PC-3 (cell line): ENCODE data around the gene GNAZ. TPM values are rescaled to one million over a fixed set of nuclear protein-coding genes. Genes with fewer than 3 reads are reported as not detected.

Source experiments
- ATAC-seq: fragments of 200-7000 bp; cut with Tn5 transposase; 2 replicates; pipeline ENCODE4 v1.9.1; 2020; ENCODE audit warnings: mild to moderate bottlenecking, moderate library complexity
- BruUV-seq: library from RNA; stranded (reverse); fragments of 400-500 nt; replicated peaks from 2 replicates; lab custom pipeline; 2021; lab: Mats Ljungman, UMichigan
- CTCF ChIA-PET: fragments of 300-600 bp; sonication (Branson Sonifier 250); formaldehyde crosslinking; loops from one replicate; lab custom pipeline; 2022; ENCODE audit warnings: antibody characterized with exemption; lab: Charles Lee
- POLR2A ChIA-PET: fragments of 300-600 bp; sonication (Branson Sonifier 250); formaldehyde crosslinking; loops from one replicate; lab custom pipeline; 2022; ENCODE audit warnings: antibody characterized with exemption; ENCODE audit not compliant: unreplicated experiment; lab: Charles Lee
- DNase-seq: peaks from one replicate; pipeline ENCODE4 v3.0.0-alpha.2; 2015
- H2AFZ ChIP-seq: fragments of 300-600 bp; sonication (generic); 2 replicates; pipeline ENCODE4 v1.6.0; 2016; ENCODE audit warnings: antibody characterized with exemption, low read length
- H3F3A ChIP-seq: fragments of 300-600 bp; sonication (generic); one replicate; pipeline ENCODE4 v1.6.0; 2017; ENCODE audit warnings: antibody characterized with exemption, low read length, control low read depth, mild to moderate bottlenecking; ENCODE audit not compliant: unreplicated experiment
- H3K27ac ChIP-seq: fragments of 300-600 bp; sonication (generic); 2 replicates; pipeline ENCODE4 v1.5.1; 2016; ENCODE audit warnings: mild to moderate bottlenecking, low read length
- H3K27me3 ChIP-seq: fragments of 300-600 bp; sonication (generic); 2 replicates; pipeline ENCODE4 v1.6.1; 2016; ENCODE audit warnings: low read length, mixed read lengths
- H3K36me3 ChIP-seq: fragments of 300-600 bp; sonication (generic); 2 replicates; pipeline ENCODE4 v1.6.1; 2016; ENCODE audit warnings: low read depth, mixed run types, low read length, mixed read lengths
- H3K4me1 ChIP-seq: fragments of 300-600 bp; sonication (generic); 2 replicates; pipeline ENCODE4 v1.5.1; 2016; ENCODE audit warnings: low read length; ENCODE audit not compliant: insufficient read depth
- H3K4me2 ChIP-seq: fragments of 300-600 bp; sonication (generic); 2 replicates; pipeline ENCODE4 v1.6.0; 2016; ENCODE audit warnings: low read length
- H3K4me3 ChIP-seq: fragments of 300-600 bp; sonication (generic); 2 replicates; pipeline ENCODE4 v1.5.1; 2016; ENCODE audit warnings: mild to moderate bottlenecking, low read length, mixed read lengths
- H3K79me2 ChIP-seq: fragments of 300-600 bp; sonication (generic); 2 replicates; pipeline ENCODE4 v1.6.1; 2017; ENCODE audit warnings: low read length, mixed read lengths
- H3K9ac ChIP-seq: fragments of 300-600 bp; sonication (generic); 2 replicates; pipeline ENCODE4 v1.6.0; 2016; ENCODE audit warnings: mild to moderate bottlenecking, low read length
- H3K9me2 ChIP-seq: fragments of 300-600 bp; sonication (generic); replicated peaks from 2 replicates; pipeline ENCODE4 v1.6.1; 2016; ENCODE audit warnings: mixed run types, low read length, mixed read lengths
- H3K9me3 ChIP-seq: fragments of 300-600 bp; sonication (generic); 2 replicates; pipeline ENCODE4 v1.6.1; 2016; ENCODE audit warnings: low read length, mixed read lengths
- H4K20me1 ChIP-seq: fragments of 300-600 bp; sonication (generic); 2 replicates; pipeline ENCODE4 v1.6.1; 2016; ENCODE audit warnings: low read length, mixed read lengths
- EZH2 ChIP-seq: fragments of 300-600 bp; sonication (generic); IDR thresholded peaks from one replicate; pipeline ENCODE4 v1.6.1; 2017; ENCODE audit warnings: antibody characterized with exemption, mild to moderate bottlenecking, low read length; ENCODE audit not compliant: unreplicated experiment
- EZH2phosphoT487 ChIP-seq: fragments of 300-600 bp; sonication (generic); IDR thresholded peaks from 2 replicates; pipeline ENCODE4 v1.6.1; 2018; ENCODE audit warnings: mild to moderate bottlenecking, antibody characterized with exemption, low read length, borderline replicate concordance
- intact Hi-C: fragments of 100-400 bp; cut with micrococcal nuclease; formaldehyde crosslinking; loops from 2 replicates; pipeline ENCODE4 v1.9.0; 2023
- total RNA-seq: library from RNA; depleted of rRNA; stranded (reverse); fragments of >200 nt; gene quantifications from 2 replicates; pipeline ENCODE4 v1.2.3, GENCODE V29; 2014
- TF ChIP-seq, protein P1 (sequence below): fragments of 300-600 bp; sonication (generic); conservative IDR thresholded peaks from 2 replicates; pipeline ENCODE4 v1.5.1; 2017; ENCODE audit warnings: antibody characterized with exemption, low read depth, mild to moderate bottlenecking, low read length

Gene GNAZ
- total RNA-seq, 1 experiment from 2014 or later: 14.4 TPM

DNA sequence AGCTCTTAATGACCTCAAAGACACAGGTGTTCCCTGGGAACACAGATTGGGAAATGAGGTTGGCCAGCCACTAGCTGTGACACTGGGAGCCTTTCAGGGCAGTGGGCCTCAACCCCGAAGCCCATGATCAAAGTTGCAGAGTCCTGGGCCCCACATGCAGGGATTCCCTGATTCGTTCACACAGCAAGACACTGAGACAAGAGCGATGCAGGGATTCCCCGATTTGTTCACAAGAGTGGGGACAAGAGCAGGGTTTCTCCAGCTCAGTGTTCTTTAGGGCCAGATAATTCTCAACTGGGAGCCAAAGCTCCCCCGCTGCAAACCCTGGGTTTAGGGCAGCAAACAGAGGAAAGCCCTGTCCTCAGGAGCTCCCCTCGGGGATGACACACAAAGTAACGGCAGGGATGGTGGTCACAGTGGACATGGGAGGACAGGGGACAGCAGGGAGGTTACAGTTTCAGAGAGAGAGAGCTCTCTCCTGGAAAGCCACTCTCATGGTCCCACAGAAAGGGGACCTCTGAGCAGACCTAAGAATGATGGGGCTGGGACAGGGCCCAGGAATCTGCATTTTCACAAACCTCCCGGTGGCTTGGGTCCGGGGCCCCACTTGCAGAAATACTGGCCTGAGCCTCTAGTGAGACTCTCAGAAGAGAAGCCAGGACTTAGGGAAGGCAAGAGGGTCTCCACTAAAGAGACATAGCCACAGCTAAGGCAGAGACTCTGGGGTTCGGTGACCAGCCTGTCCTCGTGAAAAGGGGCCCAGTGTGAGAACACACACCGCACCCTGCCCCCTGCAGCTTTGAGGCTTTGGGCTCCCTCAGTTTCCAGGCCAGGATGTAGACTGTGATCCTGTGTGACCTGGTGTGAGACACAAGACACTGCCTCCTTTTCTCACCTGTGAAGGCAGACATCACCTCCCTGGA lies 7.4 kb upstream of the GNAZ start:
- no peak for TF ChIP-seq EZH2
- TF ChIP-seq, protein P1, sequence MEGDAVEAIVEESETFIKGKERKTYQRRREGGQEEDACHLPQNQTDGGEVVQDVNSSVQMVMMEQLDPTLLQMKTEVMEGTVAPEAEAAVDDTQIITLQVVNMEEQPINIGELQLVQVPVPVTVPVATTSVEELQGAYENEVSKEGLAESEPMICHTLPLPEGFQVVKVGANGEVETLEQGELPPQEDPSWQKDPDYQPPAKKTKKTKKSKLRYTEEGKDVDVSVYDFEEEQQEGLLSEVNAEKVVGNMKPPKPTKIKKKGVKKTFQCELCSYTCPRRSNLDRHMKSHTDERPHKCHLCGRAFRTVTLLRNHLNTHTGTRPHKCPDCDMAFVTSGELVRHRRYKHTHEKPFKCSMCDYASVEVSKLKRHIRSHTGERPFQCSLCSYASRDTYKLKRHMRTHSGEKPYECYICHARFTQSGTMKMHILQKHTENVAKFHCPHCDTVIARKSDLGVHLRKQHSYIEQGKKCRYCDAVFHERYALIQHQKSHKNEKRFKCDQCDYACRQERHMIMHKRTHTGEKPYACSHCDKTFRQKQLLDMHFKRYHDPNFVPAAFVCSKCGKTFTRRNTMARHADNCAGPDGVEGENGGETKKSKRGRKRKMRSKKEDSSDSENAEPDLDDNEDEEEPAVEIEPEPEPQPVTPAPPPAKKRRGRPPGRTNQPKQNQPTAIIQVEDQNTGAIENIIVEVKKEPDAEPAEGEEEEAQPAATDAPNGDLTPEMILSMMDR: no peak
- TF ChIP-seq EZH2phosphoT487: no peak
- Histone ChIP-seq H3F3A (no peaks in the 10 kb centered on the region), H3K27me3 (no peaks in the 10 kb centered on the region), H3K9ac (no peak overlapping the region), H3K4me2 (no peak overlapping the region), H3K27ac (no peak overlapping the region), H2AFZ (no peak overlapping the region), H3K36me3 (no peaks in the 10 kb centered on the region), H3K9me2 (no peaks in the 10 kb centered on the region), H4K20me1 (no peaks in the 10 kb centered on the region), H3K4me1 (peaks cover 7% of the 10 kb centered on the region; the same call in 1 of the 2 replicates), H3K79me2 (no peaks in the 10 kb centered on the region), H3K4me3 (no peak overlapping the region), H3K9me3 (no peaks in the 10 kb centered on the region)
- ChIA-PET CTCF (interaction anchor here (0.6 to 0.8 kb wide), 2 partner anchors 82 to 103 kb away, joined by 3 read pairs; no protein-coding TSS in a partner anchor), POLR2A (no interaction called here)
- no TSS peak for BruUV-seq
- ATAC-seq: no peak
- no peak for DNase-seq
- intact Hi-C loops: no loop called here

DNA sequence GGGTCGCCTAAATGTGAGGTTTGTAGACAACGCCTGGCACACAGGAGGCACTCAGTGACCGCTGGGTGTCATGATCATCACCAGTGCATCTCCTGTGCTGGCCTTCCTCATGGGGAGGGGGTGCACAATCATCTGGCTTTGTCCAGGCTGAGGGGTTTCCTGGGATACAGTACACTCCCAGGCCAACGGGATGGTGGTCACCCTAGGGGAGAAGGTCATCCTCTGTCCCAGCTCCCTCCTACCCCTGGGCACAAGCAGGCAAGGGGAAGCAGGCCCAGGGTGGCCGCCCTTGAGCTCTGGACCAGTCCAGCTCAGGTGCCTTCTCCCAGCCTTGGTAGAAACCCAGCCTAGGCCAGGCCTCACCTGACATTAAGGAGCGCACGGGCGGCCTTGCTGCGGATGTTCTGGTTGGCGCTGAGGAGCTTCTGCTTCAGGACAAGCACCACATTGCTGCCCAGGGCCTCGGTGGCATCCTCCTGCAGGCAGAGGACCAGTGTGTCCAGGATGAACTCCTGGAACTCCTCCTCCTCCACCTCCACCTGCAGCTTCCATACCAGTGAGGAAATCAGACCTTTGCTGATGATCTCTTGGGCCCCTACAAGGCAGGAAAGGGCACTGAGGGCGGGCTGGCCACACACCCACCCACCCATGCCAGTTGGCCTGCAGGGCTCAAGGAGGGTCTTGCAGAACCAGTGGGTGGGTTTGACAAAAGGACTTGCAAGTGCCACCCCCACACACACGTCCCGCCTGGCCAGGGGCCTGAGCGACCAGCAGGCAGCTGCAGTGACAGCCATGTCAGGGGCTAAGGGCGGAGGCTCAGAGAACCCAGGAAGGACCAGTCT lies 6.6 kb upstream of the GNAZ start:
- intact Hi-C loops: no loop called here
- no peaks in the 10 kb centered on the region for H3K9me3 ChIP-seq
- peaks cover 4% of the 10 kb centered on the region; the same call in 1 of the 2 replicates for H3K4me1 ChIP-seq
- no peak for ATAC-seq
- no peak overlapping the region for H3K4me3 ChIP-seq
- H3K27me3 ChIP-seq: no peaks in the 10 kb centered on the region
- no peaks in the 10 kb centered on the region for H4K20me1 ChIP-seq
- no peaks in the 10 kb centered on the region for H3K36me3 ChIP-seq
- H3K9me2 ChIP-seq: no peaks in the 10 kb centered on the region
- H3K4me2 ChIP-seq: no peak overlapping the region
- no peaks in the 10 kb centered on the region for H3F3A ChIP-seq
- H3K9ac ChIP-seq: no peak overlapping the region
- ChIA-PET CTCF (interaction anchor here (0.8 kb wide), 1 partner anchor 104 kb away, joined by 3 read pairs; no protein-coding TSS in a partner anchor), POLR2A (no interaction called here)
- no peak overlapping the region for H3K27ac ChIP-seq
- BruUV-seq: no TSS peak
- DNase-seq: no peak
- H2AFZ ChIP-seq: no peak overlapping the region
- TF ChIP-seq, protein P1: no peak
- TF ChIP-seq EZH2phosphoT487 (no peak), EZH2 (no peak)
- no peaks in the 10 kb centered on the region for H3K79me2 ChIP-seq
